Lower leg skin (tissue), 4 donors: ENCODE measurements around the gene SYCP2L. TPM values are rescaled to one million over a fixed set of nuclear protein-coding genes. Genes with fewer than 3 reads are reported as not detected.

Experiments used
- DNase-seq, 2 donors: peaks; one replicate each; pipeline ENCODE4 v3.0.0-alpha.2; 2019; ENCODE audit warnings: low spot score in 2 of 2
- H3K4me3 ChIP-seq: fragments of 200-600 bp; sonication (generic); 2 replicates; pipeline ENCODE4 v1.5.1; 2017; ENCODE audit warnings: mild to moderate bottlenecking, low read depth; ENCODE audit not compliant: poor library complexity, severe bottlenecking
- CTCF ChIP-seq, 3 donors: fragments of 450-650 bp; IDR thresholded peaks; one replicate each; pipeline ENCODE4 v1.5.1; 2016; ENCODE audit warnings: antibody characterized with exemption in 3 of 3, mild to moderate bottlenecking in 3 of 3, moderate library complexity in 2 of 3
- POLR2A ChIP-seq, 2 donors: fragments of 450-650 bp; IDR thresholded peaks; one replicate each; pipeline ENCODE4 v1.6.1; 2016 to 2017; ENCODE audit warnings: antibody characterized with exemption in 2 of 2, mild to moderate bottlenecking in 1 of 2, moderate library complexity in 1 of 2
- WGBS, 2 donors: methylation state at CpG; one replicate each; pipeline ENCODE4 v1.1.5; 2018; 5-methylcytosine and 5-hydroxymethylcytosine counted together
- intact Hi-C: fragments of 100-400 bp; cut with DNase I; formaldehyde crosslinking; loops from one replicate; pipeline ENCODE4 v1.15.0; 2023; ENCODE audit warnings: low total_unique reads
- total RNA-seq, 4 donors: library from RNA; depleted of rRNA; stranded (reverse); fragments of >200 nt; gene quantifications; one replicate each; pipeline ENCODE4 v1.1.0, GENCODE V29; 2016

SYCP2L gene
- total RNA-seq, 4 donors from 2014 or later: 0.17 to 0.69 (median 0.29) TPM; not detected in 1

GRCh38 chr6:11007715-11008608 is 121.1 kb downstream of the SYCP2L start:
- TF ChIP-seq CTCF (IDR thresholded peaks at IDR 0.05) (no peak), POLR2A (IDR thresholded peaks at IDR 0.05) (no peak)
- WGBS, 2 donors: 50 to 57% methylated on average over 10 of the region's 10 CpGs
- no peak for DNase-seq
- intact Hi-C loops: no loop called here
- no peak overlapping the region for H3K4me3 ChIP-seq

GRCh38 chr6:11008821-11009220 is 122.0 kb downstream of the SYCP2L start:
- TF ChIP-seq CTCF (IDR thresholded peaks at IDR 0.05) (no peak), POLR2A (IDR thresholded peaks at IDR 0.05) (no peak)
- 28 to 44% methylated on average over 1 of the region's 1 CpG for whole genome bisulfite sequencing, 2 donors
- intact Hi-C loops: no loop called here
- DNase-seq: no peak
- no peak overlapping the region for H3K4me3 ChIP-seq

- 41 to 43% methylated on average over 6 of the region's 6 CpGs for WGBS, 2 donors
- no peak for DNase-seq
- no peak for TF ChIP-seq CTCF (IDR thresholded peaks at IDR 0.05)
- TF ChIP-seq POLR2A (IDR thresholded peaks at IDR 0.05): no peak
- H3K4me3 ChIP-seq: no peak overlapping the region
- intact Hi-C loops: no loop called here
Measured at GRCh38 chr6:11009353-11009752, 122.5 kb downstream of the SYCP2L start.

GRCh38 chr6:11011787-11012234 is 125.0 kb downstream of the SYCP2L start:
- intact Hi-C loops: no loop called here
- H3K4me3 ChIP-seq: no peak overlapping the region
- peak in 1 of 2 donors; percentile 17 for DNase-seq

GRCh38 chr6:11012295-11012754 is 125.5 kb downstream of the SYCP2L start:
- 53 to 65% methylated on average over 5 of the region's 5 CpGs for WGBS, 2 donors
- intact Hi-C loops: no loop called here
- TF ChIP-seq POLR2A (IDR thresholded peaks at IDR 0.05) (no peak), CTCF (IDR thresholded peaks at IDR 0.05) (no peak)
- no peak overlapping the region for H3K4me3 ChIP-seq
- no peak for DNase-seq

More at GRCh38 chr6:11011787-11012234, 125.0 kb downstream of the SYCP2L start:
- 32 to 34% methylated on average over 8 of the region's 8 CpGs for WGBS, 2 donors
- TF ChIP-seq POLR2A (IDR thresholded peaks at IDR 0.05): no peak
- no peak for TF ChIP-seq CTCF (IDR thresholded peaks at IDR 0.05)
